ENCODE results near the gene GAPDHS. TPM values are rescaled to one million over a fixed set of nuclear protein-coding genes. Genes with fewer than 3 reads are reported as not detected.

The GAPDHS gene
- total RNA-seq, 1 experiment from 2014 or later, result not detected

- BruUV-seq (replicated peaks), result no TSS peak
- DNase-seq (ENCODE audit: low spot score), result no peak
- intact Hi-C loops (cut with micrococcal nuclease; ENCODE audit: unreplicated experiment), result no loop called here
- no peaks in the 10 kb centered on the region for H3K4me1 ChIP-seq (ENCODE audit: insufficient read depth, low read length, poor library complexity, severe bottlenecking)
- H3K27me3 ChIP-seq (replicated peaks; ENCODE audit: insufficient read depth, low read depth, low read length, poor library complexity), result peaks cover 53% of the 10 kb centered on the region
- H3K4me3 ChIP-seq (ENCODE audit: low read depth, low read length, poor library complexity, severe bottlenecking), result no peak overlapping the region
- POLR2A ChIA-PET (ENCODE audit: low non-redundant PET), result no interaction called here
- H3K27ac ChIP-seq (ENCODE audit: low read depth, low read length, poor library complexity, severe bottlenecking), result no peak overlapping the region
- CTCF ChIA-PET, result no interaction called here
- H3K9me3 ChIP-seq (ENCODE audit: low read depth, low read length, poor library complexity, severe bottlenecking), result no peaks in the 10 kb centered on the region
- TF ChIP-seq, protein P1, sequence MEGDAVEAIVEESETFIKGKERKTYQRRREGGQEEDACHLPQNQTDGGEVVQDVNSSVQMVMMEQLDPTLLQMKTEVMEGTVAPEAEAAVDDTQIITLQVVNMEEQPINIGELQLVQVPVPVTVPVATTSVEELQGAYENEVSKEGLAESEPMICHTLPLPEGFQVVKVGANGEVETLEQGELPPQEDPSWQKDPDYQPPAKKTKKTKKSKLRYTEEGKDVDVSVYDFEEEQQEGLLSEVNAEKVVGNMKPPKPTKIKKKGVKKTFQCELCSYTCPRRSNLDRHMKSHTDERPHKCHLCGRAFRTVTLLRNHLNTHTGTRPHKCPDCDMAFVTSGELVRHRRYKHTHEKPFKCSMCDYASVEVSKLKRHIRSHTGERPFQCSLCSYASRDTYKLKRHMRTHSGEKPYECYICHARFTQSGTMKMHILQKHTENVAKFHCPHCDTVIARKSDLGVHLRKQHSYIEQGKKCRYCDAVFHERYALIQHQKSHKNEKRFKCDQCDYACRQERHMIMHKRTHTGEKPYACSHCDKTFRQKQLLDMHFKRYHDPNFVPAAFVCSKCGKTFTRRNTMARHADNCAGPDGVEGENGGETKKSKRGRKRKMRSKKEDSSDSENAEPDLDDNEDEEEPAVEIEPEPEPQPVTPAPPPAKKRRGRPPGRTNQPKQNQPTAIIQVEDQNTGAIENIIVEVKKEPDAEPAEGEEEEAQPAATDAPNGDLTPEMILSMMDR (conservative IDR thresholded peaks at IDR 0.05; ENCODE audit: low read depth, low read length), result no peak
- TF ChIP-seq EZH2 (IDR thresholded peaks at IDR 0.05; ENCODE audit: borderline replicate concordance, low read depth, low read length, poor library complexity, severe bottlenecking), result no peak
- no peaks in the 10 kb centered on the region for H3K36me3 ChIP-seq (ENCODE audit: insufficient read depth, low read length, poor library complexity, severe bottlenecking)
Measured at GRCh38 chr19:35487656-35488182, 45.5 kb upstream of the GAPDHS start.

DNA sequence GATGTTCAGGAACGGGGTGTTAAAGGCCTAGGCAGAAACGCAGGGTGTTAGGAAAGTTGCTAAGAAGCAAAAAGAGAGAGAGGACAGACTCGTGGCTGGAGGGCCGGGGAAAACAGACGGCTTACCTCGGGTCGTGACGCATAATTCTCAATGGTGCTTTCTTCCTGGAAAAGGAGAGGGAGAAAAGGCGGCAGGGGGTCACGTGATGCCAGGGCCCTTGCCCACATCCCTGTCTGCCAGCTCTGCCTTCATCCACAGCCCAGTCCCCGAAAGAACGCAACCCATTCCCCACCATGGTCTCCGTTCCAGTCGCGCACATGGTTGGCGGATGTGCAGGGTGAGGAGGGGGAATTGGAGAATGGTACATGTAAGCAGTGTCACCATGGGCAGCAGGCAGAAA is 44.6 kb upstream of the GAPDHS start:
- TF ChIP-seq EZH2 (IDR thresholded peaks at IDR 0.05; ENCODE audit: borderline replicate concordance, low read depth, low read length, poor library complexity, severe bottlenecking), result no peak
- TF ChIP-seq, protein P1 (conservative IDR thresholded peaks at IDR 0.05; ENCODE audit: low read depth, low read length), result no peak
- DNase-seq (ENCODE audit: low spot score), result no peak
- intact Hi-C loops (cut with micrococcal nuclease; ENCODE audit: unreplicated experiment), result no loop called here
- POLR2A ChIA-PET (ENCODE audit: low non-redundant PET), result no interaction called here
- no TSS peak for BruUV-seq (replicated peaks)
- Histone ChIP-seq H3K27ac (ENCODE audit: low read depth, low read length, poor library complexity, severe bottlenecking) (no peak overlapping the region), H3K4me1 (ENCODE audit: insufficient read depth, low read length, poor library complexity, severe bottlenecking) (no peaks in the 10 kb centered on the region), H3K4me3 (ENCODE audit: low read depth, low read length, poor library complexity, severe bottlenecking) (no peak overlapping the region), H3K27me3 (replicated peaks; ENCODE audit: insufficient read depth, low read depth, low read length, poor library complexity) (peaks cover 60% of the 10 kb centered on the region), H3K9me3 (ENCODE audit: low read depth, low read length, poor library complexity, severe bottlenecking) (no peaks in the 10 kb centered on the region), H3K36me3 (ENCODE audit: insufficient read depth, low read length, poor library complexity, severe bottlenecking) (no peaks in the 10 kb centered on the region)
- CTCF ChIA-PET, result no interaction called here

- no peaks in the 10 kb centered on the region for H3K36me3 ChIP-seq (ENCODE audit: insufficient read depth, low read length, poor library complexity, severe bottlenecking)
- no peaks in the 10 kb centered on the region for H3K4me1 ChIP-seq (ENCODE audit: insufficient read depth, low read length, poor library complexity, severe bottlenecking)
- intact Hi-C loops (cut with micrococcal nuclease; ENCODE audit: unreplicated experiment), result no loop called here
- H3K27ac ChIP-seq (ENCODE audit: low read depth, low read length, poor library complexity, severe bottlenecking), result no peak within 1 kb of the TSS
- H3K27me3 ChIP-seq (replicated peaks; ENCODE audit: insufficient read depth, low read depth, low read length, poor library complexity), result peaks cover 58% of the 10 kb centered on the region
- H3K9me3 ChIP-seq (ENCODE audit: low read depth, low read length, poor library complexity, severe bottlenecking), result no peaks in the 10 kb centered on the region
- TF ChIP-seq, protein P1 (conservative IDR thresholded peaks at IDR 0.05; ENCODE audit: low read depth, low read length), result no peak
- no peak for TF ChIP-seq EZH2 (IDR thresholded peaks at IDR 0.05; ENCODE audit: borderline replicate concordance, low read depth, low read length, poor library complexity, severe bottlenecking)
- DNase-seq (ENCODE audit: low spot score), result no peak
- ChIA-PET CTCF (no interaction called here), POLR2A (ENCODE audit: low non-redundant PET) (no interaction called here)
- H3K4me3 ChIP-seq (ENCODE audit: low read depth, low read length, poor library complexity, severe bottlenecking), result no peak within 1 kb of the TSS
- no TSS peak for BruUV-seq (replicated peaks)
Measured at GRCh38 chr19:35490364-35490763, 42.9 kb upstream of the GAPDHS start, which contains the start of gene KRTDAP. Gene KRTDAP (minus strand): TSS chr19:35490464. CDS start chr19:35490442, 22 bp downstream.

Data from A673 (cell line).